MG63 (cell line): Measurements from ENCODE around the gene RLBP1. TPM values are rescaled to one million over a fixed set of nuclear protein-coding genes. Genes with fewer than 3 reads are reported as not detected.

Experiments
- DNase-seq: peaks from one replicate; pipeline ENCODE4 v3.0.0-alpha.2; 2020
- H3K27me3 ChIP-seq: fragments of 250-450 bp; sonication (Bioruptor Pico); 2 replicates; pipeline ENCODE4 v1.5.1; 2020; ENCODE audit warnings: mild to moderate bottlenecking, moderate library complexity
- H3K36me3 ChIP-seq: fragments of 250-450 bp; sonication (Bioruptor Pico); 2 replicates; pipeline ENCODE4 v1.5.1; 2020; ENCODE audit warnings: mild to moderate bottlenecking, moderate library complexity
- H3K4me3 ChIP-seq: fragments of 250-450 bp; sonication (Bioruptor Pico); 2 replicates; pipeline ENCODE4 v1.5.1; 2020; ENCODE audit warnings: mild to moderate bottlenecking, moderate library complexity
- H3K9me3 ChIP-seq: fragments of 250-450 bp; sonication (Bioruptor Pico); 2 replicates; pipeline ENCODE4 v1.5.1; 2020; ENCODE audit warnings: mild to moderate bottlenecking, moderate library complexity
- total RNA-seq: library from RNA; depleted of rRNA; stranded (reverse); fragments of >200 nt; shearing (Covaris generic); gene quantifications from 2 replicates; pipeline ENCODE4 v1.2.3, GENCODE V29; 2014; ENCODE audit warnings: low replicate concordance; rRNA removed

RLBP1 gene
- total RNA-seq, 1 experiment from 2014 or later = not detected

DNA sequence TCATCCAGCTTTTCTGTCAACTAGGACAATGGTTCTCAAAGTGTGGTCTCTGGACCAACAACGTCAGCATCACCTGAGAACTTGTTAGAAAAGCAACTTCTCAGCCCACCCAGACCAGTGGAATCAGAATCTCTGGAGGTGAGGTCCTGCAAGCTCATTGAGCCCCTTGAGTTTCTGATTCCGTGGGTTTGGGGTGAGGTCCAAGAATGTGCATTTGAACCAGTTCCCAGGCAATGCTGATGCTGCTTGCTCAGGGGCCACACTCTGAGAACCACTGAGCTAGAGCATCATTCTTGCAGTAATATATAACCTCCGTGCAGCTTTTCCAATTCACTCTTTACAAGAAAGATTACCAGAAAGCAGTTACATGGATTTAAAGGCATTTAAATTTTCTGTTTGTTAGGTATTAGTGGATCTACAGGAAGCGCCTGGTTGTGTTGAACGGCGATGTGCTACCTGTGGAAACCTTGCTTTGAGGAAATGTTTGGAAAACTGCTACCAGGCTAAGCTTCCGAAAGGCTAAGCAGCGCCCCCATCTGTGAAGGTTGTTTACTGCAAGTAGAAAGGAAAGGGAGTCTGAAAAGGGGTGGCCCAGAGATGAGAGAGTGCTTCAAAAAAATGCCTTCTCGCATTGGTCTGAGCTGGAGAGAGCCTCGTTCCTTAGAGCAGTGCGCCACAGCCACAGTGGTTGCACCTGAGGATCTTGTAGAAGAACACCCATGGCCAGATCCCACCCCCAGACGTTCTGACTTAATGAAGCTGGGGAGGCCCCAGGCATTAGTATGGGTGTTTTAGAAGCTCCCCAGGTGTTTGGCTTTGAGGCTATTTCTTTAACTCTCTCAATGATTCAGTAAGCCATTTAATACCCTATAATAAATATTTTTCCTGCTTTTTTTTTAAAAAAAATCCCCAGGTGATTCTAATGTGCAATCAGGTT, 50.0 kb downstream of the RLBP1 start:
- no peaks in the 10 kb centered on the region for H3K27me3 ChIP-seq
- DNase-seq = peak; percentile 29
- peaks cover 11% of the 10 kb centered on the region for H3K36me3 ChIP-seq
- no peaks in the 10 kb centered on the region for H3K9me3 ChIP-seq
- H3K4me3 ChIP-seq = no peak overlapping the region

DNA sequence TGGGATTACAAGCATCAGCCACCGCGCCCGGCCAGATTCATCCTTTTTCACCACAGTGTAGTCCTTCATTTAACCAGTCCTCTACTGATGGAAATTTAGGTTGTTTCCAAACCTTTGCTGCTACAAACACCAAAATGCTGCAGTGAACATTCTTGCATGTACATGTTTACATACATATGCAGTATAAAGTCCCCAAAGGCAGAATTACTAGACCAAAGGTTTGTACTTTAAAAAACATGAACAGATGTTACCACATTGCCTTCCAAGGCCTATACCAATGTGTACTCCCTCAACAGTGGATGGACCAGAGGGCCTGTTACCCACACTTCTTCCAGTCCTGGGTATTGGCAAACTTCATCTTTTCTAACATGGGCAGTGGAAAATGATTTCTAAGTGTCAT, 51.0 kb downstream of the RLBP1 start:
- no peak for DNase-seq
- Histone ChIP-seq H3K27me3 (no peaks in the 10 kb centered on the region), H3K4me3 (no peak overlapping the region), H3K9me3 (no peaks in the 10 kb centered on the region), H3K36me3 (peaks cover 2% of the 10 kb centered on the region)

GRCh38 chr15:89168316-89168833, 53.0 kb downstream of the RLBP1 start:
- Histone ChIP-seq H3K36me3 (no peaks in the 10 kb centered on the region; the same call in 1 of the 2 replicates), H3K9me3 (no peaks in the 10 kb centered on the region), H3K4me3 (no peak overlapping the region), H3K27me3 (no peaks in the 10 kb centered on the region)
- no peak for DNase-seq

GRCh38 chr15:89167267-89168176, 53.9 kb downstream of the RLBP1 start:
- H3K27me3 ChIP-seq = no peaks in the 10 kb centered on the region
- H3K9me3 ChIP-seq = no peaks in the 10 kb centered on the region
- peak; percentile 67 for DNase-seq
- no peak overlapping the region for H3K4me3 ChIP-seq
- no peaks in the 10 kb centered on the region; the same call in 1 of the 2 replicates for H3K36me3 ChIP-seq

DNA sequence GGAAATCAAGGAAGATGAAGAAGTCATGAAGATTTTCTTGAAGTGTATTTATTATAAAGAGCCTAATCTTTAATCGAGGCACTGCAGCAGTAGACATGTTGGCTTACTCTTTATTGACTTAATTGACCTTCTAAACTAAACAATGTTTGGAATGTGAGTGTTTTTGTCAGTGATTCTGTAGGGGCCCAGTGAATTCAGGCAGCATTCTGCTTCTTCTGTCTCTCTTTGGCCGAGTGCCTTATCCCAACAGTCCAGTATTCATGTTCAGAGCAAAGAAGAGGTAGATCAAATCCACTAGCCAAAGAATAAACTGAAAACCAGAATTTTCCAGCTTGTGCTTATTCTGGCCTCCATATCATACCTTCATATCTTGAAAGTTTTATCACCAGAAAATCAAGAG, 55.7 kb downstream of the RLBP1 start:
- H3K27me3 ChIP-seq = no peaks in the 10 kb centered on the region
- no peak overlapping the region for H3K4me3 ChIP-seq
- H3K36me3 ChIP-seq = peaks cover 3% of the 10 kb centered on the region
- H3K9me3 ChIP-seq = no peaks in the 10 kb centered on the region
- DNase-seq = no peak

- peaks cover 3% of the 10 kb centered on the region for H3K36me3 ChIP-seq
- H3K4me3 ChIP-seq = no peak overlapping the region
- no peaks in the 10 kb centered on the region for H3K27me3 ChIP-seq
- H3K9me3 ChIP-seq = no peaks in the 10 kb centered on the region
- no peak for DNase-seq
Measured at GRCh38 chr15:89164712-89165211, 56.6 kb downstream of the RLBP1 start.

DNA sequence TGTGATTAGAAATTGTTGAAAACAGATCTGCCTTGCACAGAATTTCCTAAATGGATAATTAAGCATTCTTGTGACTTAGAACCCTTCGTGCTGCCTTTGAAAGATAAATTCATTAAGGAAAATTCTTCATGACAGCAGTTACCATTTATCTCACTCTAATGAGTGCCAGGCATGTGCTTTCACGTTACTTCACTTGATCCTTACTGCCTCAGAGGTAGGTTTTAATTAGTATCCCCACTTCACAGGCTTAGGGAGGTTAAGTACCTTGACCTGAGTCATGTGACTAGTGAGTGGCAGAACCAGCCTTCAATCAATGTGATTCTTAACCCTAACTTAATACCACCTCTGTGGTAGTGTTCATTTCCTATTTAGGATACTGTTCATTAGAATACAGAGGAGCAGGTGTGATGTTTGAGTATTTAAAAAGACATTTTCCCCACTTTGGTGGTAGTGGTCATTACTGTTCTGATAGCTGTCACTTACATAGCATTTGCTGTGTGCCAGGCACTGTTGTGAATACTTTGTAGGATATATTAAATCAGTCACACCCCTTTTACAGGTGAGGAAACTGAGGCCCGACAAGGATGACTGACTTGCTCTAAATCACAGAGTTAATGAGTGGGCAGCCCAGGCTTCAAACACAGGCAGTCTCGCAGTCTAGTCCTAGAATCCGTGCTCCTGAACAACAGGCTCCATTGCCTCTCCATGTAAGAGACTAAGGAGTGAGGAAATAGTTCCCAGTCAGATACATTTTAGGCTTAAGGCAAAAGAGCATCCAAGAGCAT, 57.9 kb downstream of the RLBP1 start:
- H3K4me3 ChIP-seq = no peak overlapping the region
- H3K36me3 ChIP-seq = peaks cover 3% of the 10 kb centered on the region
- H3K9me3 ChIP-seq = no peaks in the 10 kb centered on the region
- no peak for DNase-seq
- no peaks in the 10 kb centered on the region for H3K27me3 ChIP-seq

GRCh38 chr15:89161666-89162065, 59.7 kb downstream of the RLBP1 start:
- no peaks in the 10 kb centered on the region for H3K9me3 ChIP-seq
- no peak overlapping the region for H3K4me3 ChIP-seq
- peaks cover 3% of the 10 kb centered on the region for H3K36me3 ChIP-seq
- no peaks in the 10 kb centered on the region for H3K27me3 ChIP-seq
- DNase-seq = no peak

Other genes starting within 250 kb of the RLBP1 start
- gene ABHD2, start 133.1 kb downstream of the RLBP1 start, total RNA-seq = 9.5 and 18.3 TPM in 2 replicates
- gene FANCI, start 22.4 kb upstream of the RLBP1 start, total RNA-seq = 34.4 and 52.5 TPM in 2 replicates
- 37.3 and 84.1 TPM in 2 replicates for gene POLG, start 113.2 kb upstream of the RLBP1 start, total RNA-seq